Activated CD8-positive, alpha-beta memory T cell treated with anti-CD3 and anti-CD28 coated beads for 24 hours (primary cell): ENCODE data around the gene SH2D3C.

Experiments used
- DNase-seq: peaks from one replicate; pipeline ENCODE4 v3.0.0-alpha.2; 2020

The SH2D3C gene

DNA sequence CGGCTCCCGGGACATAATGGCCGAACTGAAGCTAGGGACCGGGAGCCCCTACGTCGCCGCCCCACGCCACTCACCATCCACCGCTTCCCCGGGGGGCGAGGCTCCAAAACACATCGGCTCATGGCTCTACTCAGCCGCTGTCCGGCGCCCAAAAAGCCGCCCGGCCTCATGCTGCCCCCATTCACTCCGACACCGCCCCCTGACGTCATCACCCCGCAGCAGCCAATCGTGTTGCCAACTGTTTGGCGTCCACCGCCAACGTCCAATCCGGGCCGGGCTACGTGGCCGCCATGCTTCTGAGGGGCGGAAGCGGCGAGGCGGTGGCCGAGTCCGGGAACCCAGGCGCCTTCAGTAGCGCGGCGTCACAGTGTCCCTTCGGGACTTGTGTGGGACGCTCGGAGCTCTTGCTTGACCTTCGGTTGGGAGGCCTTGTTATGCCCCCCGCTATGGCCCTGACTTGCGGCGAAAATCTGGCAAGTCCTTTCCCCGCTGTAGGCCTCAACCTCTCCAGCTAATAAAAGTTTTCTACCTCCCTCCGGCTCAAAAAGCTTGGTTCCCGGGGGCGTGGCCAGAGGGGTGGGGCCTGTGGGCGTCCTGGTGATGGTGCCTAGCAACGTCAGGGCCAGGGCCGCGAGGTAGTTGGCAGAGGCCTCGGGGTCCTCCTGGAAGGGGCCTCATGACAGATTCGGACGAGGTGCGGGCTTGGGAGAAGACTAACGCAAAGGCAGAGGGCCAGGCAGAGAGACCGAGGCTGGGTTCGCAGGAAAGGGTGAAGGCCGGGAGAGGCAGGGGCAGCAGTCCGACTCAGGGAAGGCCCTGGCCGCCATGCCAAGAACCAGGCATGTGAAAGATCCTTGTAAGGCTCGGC is 62.8 kb downstream of the SH2D3C start, which contains the start of the genes PTRH1 and TTC16:
Gene PTRH1, minus strand, starts transcription at position 194 of the 868 bp plus-strand sequence. Its CDS starts 24 bp downstream, at position 170.
Gene TTC16, plus strand, starts transcription at position 610 of the 868 bp plus-strand sequence. Its CDS starts 67 bp downstream, at position 677.
- peak; percentile 98 for DNase-seq

- no peak for DNase-seq
Measured at GRCh38 chr9:127714951-127715469, 63.5 kb downstream of the SH2D3C start.

GRCh38 chr9:127714020-127714750 is 64.3 kb downstream of the SH2D3C start:
- DNase-seq = no peak

- no peak for DNase-seq
Measured at GRCh38 chr9:127712867-127713266, 65.6 kb downstream of the SH2D3C start.

GRCh38 chr9:127712371-127712770 is 66.1 kb downstream of the SH2D3C start:
- no peak for DNase-seq

DNA sequence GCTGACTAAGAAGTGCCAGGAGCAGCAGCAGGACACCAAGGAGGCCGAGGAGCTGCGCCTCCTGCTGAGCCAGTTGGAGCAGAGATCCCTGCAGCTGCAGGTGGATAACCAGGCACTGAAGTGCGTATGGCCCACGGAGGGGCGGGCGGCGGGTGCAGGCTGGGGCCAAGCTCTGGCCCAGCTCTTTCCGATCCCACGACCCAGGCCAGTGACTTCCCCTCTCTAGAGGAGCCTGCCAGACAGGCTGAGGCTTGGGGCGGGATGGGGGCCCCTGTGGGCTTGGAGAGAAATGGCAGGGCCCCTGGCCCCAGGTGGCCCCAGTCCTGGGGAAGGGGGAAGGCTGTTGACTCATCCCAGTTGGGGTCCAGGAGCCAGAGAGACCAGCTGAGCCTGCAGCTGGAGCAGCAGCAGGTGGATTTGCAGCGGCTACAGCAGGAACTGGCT is 66.6 kb downstream of the SH2D3C start:
- DNase-seq = no peak

DNA sequence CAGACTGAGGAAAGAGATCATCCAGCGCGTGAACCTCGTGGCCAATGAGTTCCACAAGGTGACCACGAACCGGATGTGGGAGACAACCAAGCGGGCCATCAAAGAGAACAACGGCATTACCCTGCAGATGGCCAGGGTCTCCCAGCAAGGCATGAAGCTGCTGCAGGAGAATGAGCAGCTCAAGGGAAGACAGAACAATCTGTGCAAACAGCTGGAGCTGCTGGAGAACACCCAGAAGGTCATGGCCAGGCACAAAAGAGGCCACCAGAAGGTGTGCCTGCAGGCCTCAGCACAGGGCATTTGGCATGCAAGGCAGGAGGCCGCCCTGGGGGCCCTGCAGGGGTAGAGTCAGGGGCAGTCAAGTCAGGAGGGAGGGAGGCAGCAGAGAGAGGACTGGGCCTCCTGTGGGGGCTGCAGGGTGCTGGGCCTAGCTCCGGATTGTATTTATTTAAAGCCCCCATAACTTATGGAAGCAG is 67.2 kb downstream of the SH2D3C start:
- no peak for DNase-seq

DNA sequence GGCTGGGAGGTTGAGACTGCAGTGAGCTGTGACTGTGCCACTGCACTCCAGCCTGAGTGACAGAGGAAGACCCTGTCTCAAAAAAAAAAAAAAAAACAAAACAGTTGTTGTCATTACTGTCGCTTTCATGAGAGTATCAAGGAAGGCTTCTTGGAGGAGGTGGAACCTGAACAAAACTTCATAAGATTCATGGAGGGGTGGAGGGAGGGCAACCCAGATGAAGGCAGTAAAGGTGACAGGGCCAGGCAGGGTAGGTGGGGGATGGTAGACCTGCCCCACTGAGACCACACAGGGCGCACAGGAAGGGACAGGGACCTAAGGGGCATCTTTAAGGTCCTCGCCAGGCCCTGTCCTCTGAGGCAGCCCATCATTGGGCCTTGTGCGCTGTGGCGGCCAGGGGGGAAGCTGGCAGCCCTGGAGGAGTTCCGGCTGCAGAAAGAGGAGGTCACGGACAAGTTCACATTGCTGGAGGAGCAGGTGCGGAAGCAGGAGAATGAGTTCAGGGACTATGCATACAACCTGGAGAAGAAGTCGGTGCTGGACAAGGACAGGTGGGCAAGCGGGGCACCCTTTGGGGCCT is 68.2 kb downstream of the SH2D3C start:
- no peak for DNase-seq

- no peak for DNase-seq
Measured at GRCh38 chr9:127708952-127709587, 69.4 kb downstream of the SH2D3C start.

GRCh38 chr9:127707766-127708165 is 70.7 kb downstream of the SH2D3C start:
- no peak for DNase-seq

DNA sequence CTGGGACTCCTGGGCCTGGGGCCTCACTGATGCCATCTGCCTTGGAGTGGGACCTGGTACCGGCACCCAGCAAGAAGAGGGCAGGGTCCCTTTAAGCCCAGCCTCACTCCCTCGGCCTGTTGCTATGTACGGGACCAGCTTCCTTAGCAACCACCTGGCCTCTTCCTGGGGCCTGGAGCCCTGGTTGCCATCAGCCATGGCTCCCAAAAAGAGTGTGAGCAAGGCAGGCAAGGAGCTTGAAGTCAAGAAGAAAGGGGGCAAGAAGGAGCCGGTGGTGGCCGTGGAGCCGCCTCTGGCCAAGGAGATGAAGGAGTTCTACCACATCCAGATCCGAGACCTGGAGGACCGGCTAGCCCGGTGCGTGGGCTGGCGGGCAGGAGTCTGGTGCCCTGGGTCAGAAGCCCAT is 71.6 kb downstream of the SH2D3C start, which contains the start of gene CFAP157:
Gene CFAP157, plus strand, starts transcription at position 153 of the 406 bp plus-strand sequence. Its CDS starts 44 bp downstream, at position 197.
- no peak for DNase-seq

DNA sequence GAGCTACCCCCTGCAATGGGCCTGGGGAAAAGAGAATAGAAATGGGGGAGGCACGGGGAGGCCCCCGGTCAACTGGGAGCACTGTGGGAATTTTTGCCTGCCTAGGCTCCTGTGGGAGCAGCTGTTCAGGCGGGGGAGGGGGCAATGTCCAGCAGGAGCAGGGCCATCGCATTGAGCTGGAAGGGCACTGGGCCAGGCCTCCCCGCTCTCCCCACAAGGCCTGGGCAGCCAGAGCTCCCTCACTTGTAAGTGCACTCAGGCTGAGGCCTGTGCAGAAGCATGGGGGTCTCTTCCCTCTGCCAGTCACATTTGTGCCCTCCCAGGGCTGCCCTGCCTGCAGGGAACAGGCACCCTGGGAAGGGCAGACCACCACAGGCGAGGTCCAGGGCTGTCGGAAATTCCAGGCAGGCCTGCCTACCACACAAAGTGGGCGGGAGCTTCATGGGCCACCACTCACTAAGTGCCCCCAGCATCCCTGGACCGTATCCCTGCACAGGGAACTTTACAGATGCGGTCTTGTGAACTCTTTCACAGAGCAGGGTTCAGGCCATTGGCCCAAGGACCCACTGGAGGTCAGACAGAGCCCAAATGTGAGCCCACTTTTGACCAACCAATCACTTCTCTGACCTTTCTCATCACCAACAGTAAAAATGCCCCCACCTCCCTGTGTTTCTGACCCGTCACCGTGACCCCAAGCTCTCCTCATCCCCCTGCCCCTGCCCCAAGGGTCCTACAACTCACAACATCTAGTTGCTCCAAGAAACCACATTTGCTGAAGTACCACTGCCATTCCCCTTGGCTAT is 72.7 kb downstream of the SH2D3C start:
- no peak for DNase-seq

- no peak for DNase-seq
Measured at GRCh38 chr9:127703289-127703946, 75.0 kb downstream of the SH2D3C start.

GRCh38 chr9:127700594-127701255 is 77.7 kb downstream of the SH2D3C start:
- no peak for DNase-seq

DNA sequence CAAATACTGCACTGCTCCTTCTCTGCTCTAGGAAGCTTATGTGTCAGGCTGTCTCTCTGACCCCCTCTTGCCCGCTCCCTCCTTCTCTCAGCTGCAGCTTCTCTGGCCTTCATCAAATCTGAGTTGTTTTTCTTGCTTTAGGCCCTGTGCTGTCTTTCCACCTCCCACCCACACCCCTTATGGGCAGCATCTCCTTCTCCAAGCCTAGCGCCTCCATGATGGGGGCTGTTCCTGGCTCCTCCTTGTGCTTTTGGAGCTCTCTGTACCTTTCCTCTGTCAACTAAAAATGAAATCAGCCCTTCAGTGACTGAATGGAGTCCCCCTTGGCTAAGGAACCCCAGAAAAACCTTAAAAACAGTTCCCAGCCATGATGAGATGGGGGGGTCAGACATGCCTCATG is 78.3 kb downstream of the SH2D3C start:
- DNase-seq = no peak

- peak; percentile 93 for DNase-seq
Measured at GRCh38 chr9:127698985-127699670, 79.3 kb downstream of the SH2D3C start.

DNA sequence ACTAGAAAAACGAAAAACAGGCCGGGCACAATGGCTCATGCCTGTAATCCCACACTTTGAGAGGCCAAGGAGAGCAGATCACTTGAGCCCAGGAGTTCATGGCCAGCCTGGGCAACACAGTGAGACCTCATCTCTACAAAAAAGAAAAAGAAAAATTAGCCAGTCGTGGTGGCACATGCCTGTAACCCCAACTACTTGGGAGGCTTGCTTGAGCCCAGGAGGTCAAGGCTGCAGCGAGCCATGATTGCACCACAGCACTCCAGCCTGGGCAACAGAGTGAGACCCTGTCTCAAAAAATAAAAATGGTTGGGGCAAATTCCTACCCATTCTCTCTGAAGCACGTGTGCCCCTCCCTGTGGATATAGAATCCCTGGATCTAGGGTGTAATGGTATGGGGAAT is 80.1 kb downstream of the SH2D3C start:
- no peak for DNase-seq

GRCh38 chr9:127697575-127697974 is 80.9 kb downstream of the SH2D3C start:
- DNase-seq = no peak

DNA sequence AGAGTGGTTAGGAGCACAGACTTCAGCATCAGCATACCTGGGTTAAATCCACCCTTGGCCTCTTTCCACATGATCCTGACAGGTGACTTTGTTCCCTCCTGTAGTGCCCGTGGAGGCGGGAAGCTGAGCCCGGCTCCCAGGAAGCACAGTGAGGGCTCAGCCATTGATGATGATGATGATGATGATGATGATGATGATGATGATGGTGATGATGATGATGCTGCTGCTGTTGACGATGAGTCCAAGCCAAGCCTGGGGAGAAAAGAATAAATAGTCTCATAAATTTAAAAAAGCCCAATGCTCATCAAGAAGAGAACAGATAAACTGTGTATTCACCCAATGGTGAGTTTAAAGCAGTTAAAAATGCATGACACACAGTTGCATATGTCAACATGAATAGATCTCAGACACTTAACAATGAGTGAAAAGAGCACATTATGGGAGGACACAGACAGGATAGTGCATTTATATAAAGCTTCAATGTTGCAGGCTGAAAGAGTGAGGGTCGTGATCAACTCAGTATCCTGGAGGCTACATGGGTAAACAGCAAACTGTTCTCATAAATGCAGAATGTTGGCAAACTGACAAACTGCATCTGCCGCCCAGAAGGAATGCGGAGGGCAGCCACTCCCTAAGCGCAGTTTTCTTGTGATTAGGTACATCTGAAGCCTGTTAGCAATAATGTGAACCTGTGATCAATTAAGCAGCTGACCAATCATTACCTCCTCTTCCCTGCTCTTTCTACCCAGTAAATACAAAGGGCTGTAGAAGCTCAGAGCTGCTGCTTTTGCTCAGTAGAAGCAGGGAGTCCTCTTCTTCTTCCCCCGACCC is 83.4 kb downstream of the SH2D3C start:
- DNase-seq = no peak
